HepG2 (cell line): ENCODE measurements around the gene AHCYL2. TPM values are rescaled to one million over a fixed set of nuclear protein-coding genes. Genes with fewer than 3 reads are reported as not detected.

Source experiments
- ATAC-seq: fragments of 200-7000 bp; cut with Tn5 transposase; 3 replicates; pipeline ENCODE4 v1.9.1; 2020; ENCODE audit warnings: mild to moderate bottlenecking, moderate library complexity
- BruUV-seq: library from RNA; stranded (reverse); fragments of 400-500 nt; replicated peaks from 2 replicates; lab custom pipeline; 2021; lab: Mats Ljungman, UMichigan
- CTCF ChIA-PET: fragments of 300-600 bp; formaldehyde crosslinking; extraction: SDS; loops from one replicate; lab custom pipeline; 2021; ENCODE audit warnings: low total read pairs, inconsistent platforms, low intra/inter-chr PET ratio; lab: Yijun Ruan, JAX
- POLR2A ChIA-PET: fragments of 350-600 bp; sonication (Branson Sonifier 250); formaldehyde crosslinking; loops from one replicate; lab custom pipeline; 2020; ENCODE audit warnings: antibody characterized with exemption, inconsistent platforms; lab: Yijun Ruan, JAX
- DNase-seq: peaks from one replicate; pipeline ENCODE4 v3.0.0-alpha.2; 2015; ENCODE audit warnings: low spot score
- FAIRE-seq: peaks from 3 replicates; lab custom pipeline; 2011; peaks lifted over from hg19 to GRCh38; lab: Jason Lieb, UNC
- H2AFZ ChIP-seq: one replicate; pipeline ENCODE4 v1.6.1; 2011; ENCODE audit warnings: low read length, inconsistent platforms
- H3K27ac ChIP-seq: fragments of 300-600 bp; 3 replicates; pipeline ENCODE4 v1.8.0; 2011; ENCODE audit warnings: mixed run types, mild to moderate bottlenecking, mixed read lengths, low read length, inconsistent platforms; ENCODE audit not compliant: insufficient read depth; ENCODE audit errors: extremely low read length
- H3K27me3 ChIP-seq, 2 experiments: fragments of 200-600 bp in 1 of 2; 2 replicates in 1 of 2; 3 replicates in 1 of 2; pipeline versions ENCODE4 v1.6.0 to v1.8.0; 2011; ENCODE audit warnings: low read length in 2 of 2, mild to moderate bottlenecking in 2 of 2, moderate library complexity in 2 of 2, inconsistent platforms in 1 of 2; ENCODE audit not compliant: insufficient read depth in 2 of 2, control insufficient read depth in 1 of 2
- H3K36me3 ChIP-seq, 2 experiments: fragments of 200-600 bp in 1 of 2; replicated peaks in 1 of 2; 2 replicates in 1 of 2; 3 replicates in 1 of 2; pipeline versions ENCODE4 v1.5.1 to v1.8.0; 2011; ENCODE audit warnings: low read length in 2 of 2, inconsistent platforms in 1 of 2; ENCODE audit not compliant: insufficient read depth in 2 of 2, control insufficient read depth in 1 of 2
- H3K4me1 ChIP-seq: 2 replicates; pipeline ENCODE4 v1.5.1; 2012; ENCODE audit warnings: low read length, inconsistent platforms; ENCODE audit not compliant: insufficient read depth
- H3K4me2 ChIP-seq: 2 replicates; pipeline ENCODE4 v1.6.0; 2011; ENCODE audit warnings: low read depth, low read length, inconsistent platforms
- H3K4me3 ChIP-seq, 3 experiments: fragments of 200-600 bp in 1 of 3; sonication (generic), shearing (Covaris generic) in 1 of 3; replicated peaks in 1 of 3; 2 replicates each; pipeline ENCODE4 v1.5.1; 2011 to 2016; ENCODE audit warnings: low read length in 3 of 3, inconsistent platforms in 2 of 3, low read depth in 2 of 3, mild to moderate bottlenecking in 2 of 3, control low read depth in 1 of 3, mixed read lengths in 1 of 3; ENCODE audit not compliant: insufficient read depth in 1 of 3
- H3K79me2 ChIP-seq: one replicate; pipeline ENCODE4 v1.6.1; 2011; ENCODE audit warnings: low read length, inconsistent platforms; ENCODE audit not compliant: insufficient read depth
- H3K9ac ChIP-seq: 2 replicates; pipeline ENCODE4 v1.6.0; 2011; ENCODE audit warnings: mild to moderate bottlenecking, low read depth, low read length, inconsistent platforms; ENCODE audit not compliant: insufficient read depth
- H3K9me3 ChIP-seq: 2 replicates; pipeline ENCODE4 v1.5.1; 2012; ENCODE audit warnings: mild to moderate bottlenecking, low read length
- H4K20me1 ChIP-seq: 2 replicates; pipeline ENCODE4 v1.6.0; 2011; ENCODE audit warnings: inconsistent platforms, mild to moderate bottlenecking, low read length, moderate library complexity; ENCODE audit not compliant: insufficient read depth
- CENPT ChIP-seq: sonication (generic); formaldehyde crosslinking; IDR thresholded peaks from 2 replicates; pipeline ENCODE4 v1.8.0; 2022; ENCODE audit warnings: low read depth, mild to moderate bottlenecking, moderate library complexity, missing genetic modification reagents
- DPF2 ChIP-seq: sonication (generic); formaldehyde crosslinking; IDR thresholded peaks from 2 replicates; pipeline ENCODE4 v1.4.0; 2020; ENCODE audit warnings: mild to moderate bottlenecking, low read depth, missing genetic modification reagents, borderline replicate concordance
- FOXC1 ChIP-seq: sonication (generic); formaldehyde crosslinking; IDR thresholded peaks from 2 replicates; pipeline ENCODE4 v1.8.0; 2022; ENCODE audit warnings: mild to moderate bottlenecking, missing genetic modification reagents, borderline replicate concordance
- NFE2L1 ChIP-seq: sonication (generic); formaldehyde crosslinking; IDR thresholded peaks from 2 replicates; pipeline ENCODE4 v1.4.0; 2020; ENCODE audit warnings: missing genetic modification reagents, mild to moderate bottlenecking, borderline replicate concordance
- ZFP91 ChIP-seq: sonication (generic); formaldehyde crosslinking; IDR thresholded peaks from 2 replicates; pipeline ENCODE4 v1.9.0; 2022; ENCODE audit warnings: missing genetic modification reagents, mild to moderate bottlenecking, borderline replicate concordance
- ZNF121 ChIP-seq: sonication (generic); formaldehyde crosslinking; IDR thresholded peaks from 2 replicates; pipeline ENCODE4 v1.5.0; 2020; ENCODE audit warnings: mild to moderate bottlenecking, missing genetic modification reagents
- WGBS: methylation state at CpG from one replicate; pipeline ENCODE4 v1.1.6; 2017; ENCODE audit warnings: low lambda C conversion rate; 5-methylcytosine and 5-hydroxymethylcytosine counted together
- in situ Hi-C: cut with HindIII; loops from 2 replicates; pipeline ENCODE4 v1.10.0; 2017; ENCODE audit warnings: low pct_unique_long_range_greater_than_20kb; ENCODE audit not compliant: extremely low pct_ligation_motif_present
- intact Hi-C: fragments of 100-400 bp; cut with micrococcal nuclease; formaldehyde crosslinking; loops from one replicate; pipeline ENCODE4 v1.10.0; 2022; ENCODE audit not compliant: unreplicated experiment
- polyA plus RNA-seq, 8 experiments: library from polyadenylated mRNA; depleted of rRNA in 3 of 8; stranded (reverse) in 7 of 8; unstranded in 1 of 8; fragments of >200 nt; fragmentation: Illumina TruSeq in 4 of 8; extraction: Trizol in 4 of 8; gene quantifications; 2 replicates each; pipeline versions ENCODE4 v1.2.1 to v1.2.3, GENCODE V29; 2011 to 2016; ENCODE audit warnings: low read depth in 4 of 8, missing spikeins in 1 of 8, mixed read lengths in 1 of 8; ENCODE audit not compliant: insufficient read depth in 1 of 8
- total RNA-seq, 5 experiments: library from RNA; depleted of rRNA; stranded (reverse); fragments of >200 nt; fragmentation: Illumina TruSeq; extraction: Trizol; gene quantifications; 2 replicates each; pipeline ENCODE4 v1.2.3, GENCODE V29; 2016; ENCODE audit warnings: low read depth in 1 of 5
- TF ChIP-seq, protein P1 (sequence below): sonication (generic); formaldehyde crosslinking; IDR thresholded peaks from 2 replicates; pipeline ENCODE4 v1.9.0; 2021; ENCODE audit warnings: mild to moderate bottlenecking, missing genetic modification reagents

The AHCYL2 gene
- total and polyA plus RNA-seq, 2 of the 13 experiments (the other 11 are each of a cell fraction or from before 2014, with no cell fraction given), result 9.5 to 14.7 TPM

GRCh38 chr7:129176916-129177710 is 47.7 kb upstream of the AHCYL2 start (continued):
- no peak for TF ChIP-seq NFE2L1

- intact Hi-C loops (no loop called here), in situ Hi-C loops (no loop called here)
- FAIRE-seq (no peak), DNase-seq (no peak), ATAC-seq (peak; percentile 14; the same call in 2 of the 3 replicates)
- no TSS peak for BruUV-seq
- H3K27me3 ChIP-seq, result no peaks in the 10 kb centered on the region; a peak in 1 of 5 replicates
- no peaks in the 10 kb centered on the region for H3K9me3 ChIP-seq
- no peak overlapping the region for H3K9ac ChIP-seq
- CTCF ChIA-PET, result no interaction called here
- peaks cover 42% of the 10 kb centered on the region for H3K4me1 ChIP-seq
- POLR2A ChIA-PET, result no interaction called here
- peaks cover 10% of the 10 kb centered on the region for H3K79me2 ChIP-seq
- H3K27ac ChIP-seq, result no peak overlapping the region
- H4K20me1 ChIP-seq, result no peaks in the 10 kb centered on the region
- WGBS, result 15% methylated on average over 5 of the region's 6 CpGs
- TF ChIP-seq DPF2 (CRISPR knock-in tag) (no peak), ZNF121 (CRISPR knock-in tag) (peak; percentile 2; the same call in 1 of the 2 replicates), CENPT (CRISPR knock-in tag) (no peak), FOXC1 (CRISPR knock-in tag) (no peak), ZFP91 (CRISPR knock-in tag) (no peak)
- TF ChIP-seq, protein P1, sequence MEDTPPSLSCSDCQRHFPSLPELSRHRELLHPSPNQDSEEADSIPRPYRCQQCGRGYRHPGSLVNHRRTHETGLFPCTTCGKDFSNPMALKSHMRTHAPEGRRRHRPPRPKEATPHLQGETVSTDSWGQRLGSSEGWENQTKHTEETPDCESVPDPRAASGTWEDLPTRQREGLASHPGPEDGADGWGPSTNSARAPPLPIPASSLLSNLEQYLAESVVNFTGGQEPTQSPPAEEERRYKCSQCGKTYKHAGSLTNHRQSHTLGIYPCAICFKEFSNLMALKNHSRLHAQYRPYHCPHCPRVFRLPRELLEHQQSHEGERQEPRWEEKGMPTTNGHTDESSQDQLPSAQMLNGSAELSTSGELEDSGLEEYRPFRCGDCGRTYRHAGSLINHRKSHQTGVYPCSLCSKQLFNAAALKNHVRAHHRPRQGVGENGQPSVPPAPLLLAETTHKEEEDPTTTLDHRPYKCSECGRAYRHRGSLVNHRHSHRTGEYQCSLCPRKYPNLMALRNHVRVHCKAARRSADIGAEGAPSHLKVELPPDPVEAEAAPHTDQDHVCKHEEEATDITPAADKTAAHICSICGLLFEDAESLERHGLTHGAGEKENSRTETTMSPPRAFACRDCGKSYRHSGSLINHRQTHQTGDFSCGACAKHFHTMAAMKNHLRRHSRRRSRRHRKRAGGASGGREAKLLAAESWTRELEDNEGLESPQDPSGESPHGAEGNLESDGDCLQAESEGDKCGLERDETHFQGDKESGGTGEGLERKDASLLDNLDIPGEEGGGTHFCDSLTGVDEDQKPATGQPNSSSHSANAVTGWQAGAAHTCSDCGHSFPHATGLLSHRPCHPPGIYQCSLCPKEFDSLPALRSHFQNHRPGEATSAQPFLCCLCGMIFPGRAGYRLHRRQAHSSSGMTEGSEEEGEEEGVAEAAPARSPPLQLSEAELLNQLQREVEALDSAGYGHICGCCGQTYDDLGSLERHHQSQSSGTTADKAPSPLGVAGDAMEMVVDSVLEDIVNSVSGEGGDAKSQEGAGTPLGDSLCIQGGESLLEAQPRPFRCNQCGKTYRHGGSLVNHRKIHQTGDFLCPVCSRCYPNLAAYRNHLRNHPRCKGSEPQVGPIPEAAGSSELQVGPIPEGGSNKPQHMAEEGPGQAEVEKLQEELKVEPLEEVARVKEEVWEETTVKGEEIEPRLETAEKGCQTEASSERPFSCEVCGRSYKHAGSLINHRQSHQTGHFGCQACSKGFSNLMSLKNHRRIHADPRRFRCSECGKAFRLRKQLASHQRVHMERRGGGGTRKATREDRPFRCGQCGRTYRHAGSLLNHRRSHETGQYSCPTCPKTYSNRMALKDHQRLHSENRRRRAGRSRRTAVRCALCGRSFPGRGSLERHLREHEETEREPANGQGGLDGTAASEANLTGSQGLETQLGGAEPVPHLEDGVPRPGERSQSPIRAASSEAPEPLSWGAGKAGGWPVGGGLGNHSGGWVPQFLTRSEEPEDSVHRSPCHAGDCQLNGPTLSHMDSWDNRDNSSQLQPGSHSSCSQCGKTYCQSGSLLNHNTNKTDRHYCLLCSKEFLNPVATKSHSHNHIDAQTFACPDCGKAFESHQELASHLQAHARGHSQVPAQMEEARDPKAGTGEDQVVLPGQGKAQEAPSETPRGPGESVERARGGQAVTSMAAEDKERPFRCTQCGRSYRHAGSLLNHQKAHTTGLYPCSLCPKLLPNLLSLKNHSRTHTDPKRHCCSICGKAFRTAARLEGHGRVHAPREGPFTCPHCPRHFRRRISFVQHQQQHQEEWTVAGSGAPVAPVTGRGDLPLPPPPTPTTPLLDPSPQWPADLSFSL, result 0 out of 2 replicates have a peak, but pooled peaks have one; percentile 32
- no peak overlapping the region for H3K4me3 ChIP-seq
- no peak overlapping the region for H3K4me2 ChIP-seq
- no peaks in the 10 kb centered on the region for H3K36me3 ChIP-seq
- no peak overlapping the region for H2AFZ ChIP-seq
These were observed 39.7 kb upstream of the AHCYL2 start for GRCh38 chr7:129184981-129185670.
